GM18867 (cell line): Measurements from ENCODE around the gene MRGPRG.
"Not testable (repeated sequence)": the region's sequence is repeated elsewhere in the genome, so short reads cannot be mapped to it uniquely, and the experiment has no call there.

Experiments
- ATAC-seq: cut with Tn5 transposase; IDR thresholded peaks from one replicate; pipeline ENCODE4 v1.9.1; 2021; ENCODE audit warnings: mild to moderate bottlenecking, moderate library complexity; ENCODE audit not compliant: unreplicated experiment

MRGPRG gene

GRCh38 chr11:3177931-3178330 lies 40.7 kb downstream of the MRGPRG start:
- no peak for ATAC-seq

DNA sequence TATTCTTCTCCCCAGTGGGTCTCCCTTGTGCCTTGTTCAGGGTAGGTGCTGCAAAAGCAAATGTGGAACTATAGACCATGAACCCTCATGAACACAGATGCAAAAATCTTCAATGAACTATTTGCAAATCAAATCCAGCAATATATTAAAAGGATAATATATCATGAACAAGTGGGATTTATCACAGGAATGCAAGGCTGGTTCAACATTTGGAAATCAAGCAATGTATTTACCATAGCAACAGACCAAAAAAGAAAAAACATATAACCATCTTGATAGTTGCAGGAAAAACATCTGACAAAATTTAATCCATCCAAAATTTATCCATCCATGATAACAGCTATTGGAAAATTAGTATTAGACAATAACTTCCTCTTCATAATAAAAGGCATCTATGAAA lies 42.1 kb downstream of the MRGPRG start:
- ATAC-seq = no peak

GRCh38 chr11:3175194-3175593 lies 43.4 kb downstream of the MRGPRG start:
- no peak for ATAC-seq

DNA sequence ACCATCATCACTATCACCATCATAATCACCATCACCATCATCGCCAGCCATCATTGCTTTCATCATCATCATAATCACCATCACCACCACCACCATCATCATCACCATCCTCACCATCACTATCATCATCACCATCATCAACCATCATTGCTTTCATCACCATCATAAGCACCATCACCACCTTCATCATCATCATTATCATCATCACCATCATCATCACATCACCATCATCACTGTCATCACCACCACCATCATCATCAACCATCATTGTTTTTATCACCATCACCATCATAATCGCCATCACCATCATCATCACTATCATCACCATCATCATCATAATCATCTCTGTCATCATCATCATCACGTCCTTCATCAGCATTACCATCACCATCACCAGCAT lies 44.2 kb downstream of the MRGPRG start:
- ATAC-seq = no peak

GRCh38 chr11:3173795-3174194 lies 44.8 kb downstream of the MRGPRG start:
- no peak for ATAC-seq

DNA sequence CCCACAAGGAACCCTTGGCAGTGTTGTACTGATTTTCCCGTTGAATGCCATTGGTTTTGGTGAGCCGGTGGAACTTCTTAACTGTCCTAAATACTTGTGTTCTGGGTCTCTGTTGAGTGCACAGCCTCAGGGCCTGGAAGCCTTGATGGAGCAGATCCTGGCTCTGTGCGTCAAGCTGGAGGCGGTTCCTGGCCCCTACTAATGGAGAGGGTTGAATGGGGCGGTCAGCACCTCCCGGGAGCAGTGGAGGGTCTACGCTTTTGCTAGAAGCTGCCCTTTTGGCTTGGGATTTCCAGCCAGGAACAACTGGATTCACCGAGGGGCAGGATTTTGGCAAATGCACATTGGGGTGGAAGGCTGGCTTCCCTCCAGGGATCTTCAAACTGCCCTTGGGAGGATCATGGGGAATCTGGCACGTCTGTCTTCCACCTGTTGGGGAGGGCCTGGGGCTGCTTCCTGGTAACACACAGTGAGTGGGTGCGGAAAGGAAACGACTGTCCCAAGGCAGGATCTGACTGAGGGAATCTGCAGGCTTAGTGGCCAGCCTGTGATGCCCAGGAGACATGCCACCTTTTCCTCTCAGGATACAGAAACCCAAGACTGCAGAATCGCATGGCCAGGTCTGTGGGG lies 46.6 kb downstream of the MRGPRG start:
- no peak for ATAC-seq

GRCh38 chr11:3170756-3171650 lies 47.6 kb downstream of the MRGPRG start:
- ATAC-seq = no peak

DNA sequence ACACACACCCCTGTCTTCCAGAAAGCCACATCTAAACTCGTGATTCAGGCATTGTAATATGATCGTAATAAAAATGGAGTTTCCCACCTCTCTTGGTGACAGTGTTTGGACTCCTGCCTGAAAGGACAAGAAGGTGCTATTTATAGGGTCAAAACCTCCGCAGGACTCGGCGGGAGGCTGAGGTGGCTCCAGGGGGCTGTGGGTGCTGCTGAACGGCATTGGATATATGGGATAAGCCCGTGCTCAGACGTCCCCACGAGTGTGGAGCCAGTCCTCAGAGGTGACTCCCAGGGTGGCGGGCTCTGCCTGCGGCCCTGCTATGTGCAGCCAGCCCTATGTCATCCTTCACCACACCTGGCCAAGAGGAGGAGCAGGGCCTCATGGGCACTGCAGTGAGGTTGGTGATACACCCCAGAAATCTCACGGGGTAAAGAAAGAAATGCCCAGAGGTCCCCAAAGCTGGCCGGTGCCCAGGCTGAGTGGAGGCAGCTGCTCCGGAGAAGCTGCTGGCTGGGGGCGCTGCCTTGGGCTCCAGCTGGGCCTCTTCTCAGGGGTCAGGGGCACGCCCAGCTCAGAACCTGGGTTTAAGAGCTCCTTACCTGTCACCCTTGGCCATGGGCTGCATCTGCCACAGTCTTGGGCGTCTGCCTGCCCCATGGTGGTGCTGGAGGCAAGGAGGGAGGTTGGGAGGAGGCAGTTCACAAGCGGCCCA lies 48.4 kb downstream of the MRGPRG start:
- ATAC-seq = no peak

DNA sequence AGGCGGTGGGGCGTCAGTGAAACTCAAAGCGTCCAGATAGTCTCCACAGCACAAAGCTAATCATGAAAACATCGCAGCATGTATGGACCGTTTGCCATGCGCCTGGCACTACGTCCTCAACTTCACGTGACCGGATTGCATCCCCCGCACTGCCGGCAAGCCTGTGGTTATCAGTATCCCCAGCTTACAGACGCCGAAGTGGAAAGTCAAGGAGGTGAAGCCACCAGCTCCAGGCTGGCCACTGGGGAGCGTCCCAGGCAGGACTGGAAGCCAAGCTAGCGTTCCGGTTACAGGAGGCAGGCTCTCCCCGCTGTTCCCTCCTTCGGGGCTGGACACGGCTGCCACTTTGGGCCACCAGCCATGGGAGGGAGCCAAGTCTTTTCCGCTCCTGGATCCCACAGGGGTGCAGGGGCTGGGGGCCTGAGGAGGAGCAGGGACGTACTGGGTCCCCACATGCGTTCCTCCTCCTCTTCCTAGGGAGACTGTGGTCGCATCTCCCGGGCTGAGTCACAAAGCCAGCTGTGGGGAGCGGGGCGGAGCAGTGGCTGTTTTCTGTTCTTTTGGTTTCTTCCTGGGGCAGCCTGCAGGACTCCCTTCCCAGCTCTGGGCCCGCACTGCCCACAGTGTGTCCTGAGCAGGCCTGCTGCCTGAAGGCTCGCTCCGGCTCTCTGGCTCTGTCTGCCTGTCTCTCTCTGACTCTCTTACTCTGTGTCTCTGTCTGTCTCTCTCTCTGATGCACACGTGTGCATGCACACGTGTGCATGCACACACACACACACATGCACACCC lies 49.2 kb downstream of the MRGPRG start:
- ATAC-seq = no peak

DNA sequence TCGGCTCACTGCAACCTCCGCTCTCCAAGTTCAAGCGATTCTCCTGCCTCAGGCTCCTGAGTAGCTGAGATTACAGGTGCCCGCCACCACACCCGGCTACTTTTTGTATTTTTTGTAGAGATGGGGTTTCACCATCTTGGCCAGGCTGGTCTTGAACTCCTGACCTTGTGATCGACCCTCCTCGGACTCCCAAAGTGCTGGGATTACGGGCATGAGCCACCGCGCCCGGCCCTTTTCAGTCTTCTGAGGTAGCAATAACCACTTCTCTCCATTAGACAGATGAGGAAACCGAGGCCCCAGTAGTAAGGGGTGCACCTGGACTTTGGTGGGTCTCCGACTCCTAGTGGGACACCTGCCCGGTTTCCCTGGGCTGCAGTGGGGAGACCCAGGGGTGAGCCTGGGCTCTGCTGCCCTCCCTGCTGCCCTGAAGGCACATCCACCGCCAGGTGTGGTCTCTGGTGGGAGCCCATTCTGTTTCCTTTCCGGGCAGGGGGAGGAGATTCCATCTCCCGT lies 49.8 kb downstream of the MRGPRG start:
- not testable (repeated sequence) for ATAC-seq
